ENCODE data around the gene TM2D1. TPM values are rescaled to one million over a fixed set of nuclear protein-coding genes. Genes with fewer than 3 reads are reported as not detected.

TM2D1 gene
- total RNA-seq, 1 experiment from 2014 or later: 22.7 TPM

GRCh38 chr1:61746813-61747212 lies 21.9 kb upstream of the TM2D1 start:
- Histone ChIP-seq H3K79me2 (ENCODE audit: insufficient read depth, low read length) (peaks cover 78% of the 10 kb centered on the region), H3K27me3 (ENCODE audit: insufficient read depth, low read length) (no peaks in the 10 kb centered on the region), H4K20me1 (ENCODE audit: insufficient read depth) (no peaks in the 10 kb centered on the region), H3K27ac (ENCODE audit: low read depth, low read length) (no peak overlapping the region), H3K9me2 (ENCODE audit: insufficient read depth) (no peaks in the 10 kb centered on the region), H3K36me3 (ENCODE audit: control insufficient read depth in 1 of 2, insufficient read depth in 2 of 2, low read length in 2 of 2) (no peaks in the 10 kb centered on the region), H3K4me2 (ENCODE audit: low read length) (0 out of 2 replicates have a peak overlapping the region, but pooled peaks have one; percentile 1), H3K4me1 (ENCODE audit: control insufficient read depth in 1 of 2, insufficient read depth in 2 of 2, low read length in 2 of 2) (peaks cover 11 to 22% of the 10 kb centered on the region in 2 experiments; a peak in 2 of 4 replicates), H2AFZ (ENCODE audit: low read depth, low read length, poor library complexity, severe bottlenecking) (no peak overlapping the region), H3K9ac (ENCODE audit: low read length) (no peak overlapping the region), H3K9me3 (ENCODE audit: control insufficient read depth in 1 of 2, insufficient read depth in 1 of 2, low read depth in 1 of 2, low read length in 2 of 2) (no peaks in the 10 kb centered on the region), H3K4me3 (replicated peaks in 1 of 2; ENCODE audit: low read depth in 1 of 2, low read length in 2 of 2) (no peak overlapping the region)
- intact Hi-C loops (cut with micrococcal nuclease): no loop called here
- no peak for TF ChIP-seq ZNF274 (IDR thresholded peaks at IDR 0.05; ENCODE audit: low read depth, low read length)
- TF ChIP-seq EZH2phosphoT487 (IDR thresholded peaks at IDR 0.05; ENCODE audit: borderline replicate concordance): no peak
- TF ChIP-seq JUND (IDR thresholded peaks at IDR 0.05): no peak
- no peak for TF ChIP-seq MAX (IDR thresholded peaks at IDR 0.05)
- BruUV-seq (replicated peaks): no TSS peak
- ChIA-PET RAD21 (ENCODE audit: low non-redundant PET in 1 of 2, low total read pairs in 2 of 2, uncharacterized antibody in 2 of 2, unreplicated experiment in 2 of 2) (no interaction called here), POLR2A (no interaction called here), CTCF (no interaction called here)
- ATAC-seq (no peak), DNase-seq (ENCODE audit: low read depth, low spot score) (no peak)

- no peaks in the 10 kb centered on the region for H3K27me3 ChIP-seq (ENCODE audit: insufficient read depth, low read length)
- CTCF ChIA-PET: no interaction called here
- H3K9me2 ChIP-seq (ENCODE audit: insufficient read depth): no peaks in the 10 kb centered on the region
- no peaks in the 10 kb centered on the region for H4K20me1 ChIP-seq (ENCODE audit: insufficient read depth)
- ATAC-seq: no peak
- H3K4me1 ChIP-seq (ENCODE audit: control insufficient read depth in 1 of 2, insufficient read depth in 2 of 2, low read length in 2 of 2): peaks cover 17 to 36% of the 10 kb centered on the region in 2 experiments; a peak in 3 of 4 replicates
- peaks cover 54% of the 10 kb centered on the region for H3K79me2 ChIP-seq (ENCODE audit: insufficient read depth, low read length)
- H3K4me3 ChIP-seq (replicated peaks in 1 of 2; ENCODE audit: low read depth in 1 of 2, low read length in 2 of 2): peak overlapping the region; percentile 82 to 92; a peak in 3 of 4 replicates
- no peak for DNase-seq (ENCODE audit: low read depth, low spot score)
- H3K9me3 ChIP-seq (ENCODE audit: control insufficient read depth in 1 of 2, insufficient read depth in 1 of 2, low read depth in 1 of 2, low read length in 2 of 2): no peaks in the 10 kb centered on the region
- peak overlapping the region; percentile 79 for H3K4me2 ChIP-seq (ENCODE audit: low read length)
- H3K9ac ChIP-seq (ENCODE audit: low read length): peak overlapping the region; percentile 83
- RAD21 ChIA-PET (ENCODE audit: low non-redundant PET in 1 of 2, low total read pairs in 2 of 2, uncharacterized antibody in 2 of 2, unreplicated experiment in 2 of 2): no interaction called here
- no peak overlapping the region; the same call in 1 of the 2 replicates for H3K27ac ChIP-seq (ENCODE audit: low read depth, low read length)
- H2AFZ ChIP-seq (ENCODE audit: low read depth, low read length, poor library complexity, severe bottlenecking): no peak overlapping the region
- intact Hi-C loops (cut with micrococcal nuclease): no loop called here
- TSS peak; percentile 60 for BruUV-seq (replicated peaks)
- POLR2A ChIA-PET: interaction anchor here (0.7 to 2.4 kb wide), 3 partner anchors 10 to 757 kb away, joined by 3 to 6 read pairs (median 4); no protein-coding TSS in a partner anchor
- H3K36me3 ChIP-seq (ENCODE audit: control insufficient read depth in 1 of 2, insufficient read depth in 2 of 2, low read length in 2 of 2): no peaks in the 10 kb centered on the region
- no peak for TF ChIP-seq POLR2AphosphoS5 (IDR thresholded peaks at IDR 0.05; ENCODE audit: low read depth, low read length)
- TF ChIP-seq SRF (IDR thresholded peaks at IDR 0.05; ENCODE audit: low read depth): no peak
- no peak for TF ChIP-seq ZFX (IDR thresholded peaks at IDR 0.05)
- TF ChIP-seq ATF3 (IDR thresholded peaks at IDR 0.05): no peak
- TF ChIP-seq SIN3A (IDR thresholded peaks at IDR 0.05; ENCODE audit: low read depth): no peak
- TF ChIP-seq EZH2phosphoT487 (IDR thresholded peaks at IDR 0.05; ENCODE audit: borderline replicate concordance): no peak
- TF ChIP-seq YY1 (IDR thresholded peaks at IDR 0.05; ENCODE audit: extremely low read depth, insufficient replicate concordance, low read depth, low read length): no peak
- TF ChIP-seq, protein P1, sequence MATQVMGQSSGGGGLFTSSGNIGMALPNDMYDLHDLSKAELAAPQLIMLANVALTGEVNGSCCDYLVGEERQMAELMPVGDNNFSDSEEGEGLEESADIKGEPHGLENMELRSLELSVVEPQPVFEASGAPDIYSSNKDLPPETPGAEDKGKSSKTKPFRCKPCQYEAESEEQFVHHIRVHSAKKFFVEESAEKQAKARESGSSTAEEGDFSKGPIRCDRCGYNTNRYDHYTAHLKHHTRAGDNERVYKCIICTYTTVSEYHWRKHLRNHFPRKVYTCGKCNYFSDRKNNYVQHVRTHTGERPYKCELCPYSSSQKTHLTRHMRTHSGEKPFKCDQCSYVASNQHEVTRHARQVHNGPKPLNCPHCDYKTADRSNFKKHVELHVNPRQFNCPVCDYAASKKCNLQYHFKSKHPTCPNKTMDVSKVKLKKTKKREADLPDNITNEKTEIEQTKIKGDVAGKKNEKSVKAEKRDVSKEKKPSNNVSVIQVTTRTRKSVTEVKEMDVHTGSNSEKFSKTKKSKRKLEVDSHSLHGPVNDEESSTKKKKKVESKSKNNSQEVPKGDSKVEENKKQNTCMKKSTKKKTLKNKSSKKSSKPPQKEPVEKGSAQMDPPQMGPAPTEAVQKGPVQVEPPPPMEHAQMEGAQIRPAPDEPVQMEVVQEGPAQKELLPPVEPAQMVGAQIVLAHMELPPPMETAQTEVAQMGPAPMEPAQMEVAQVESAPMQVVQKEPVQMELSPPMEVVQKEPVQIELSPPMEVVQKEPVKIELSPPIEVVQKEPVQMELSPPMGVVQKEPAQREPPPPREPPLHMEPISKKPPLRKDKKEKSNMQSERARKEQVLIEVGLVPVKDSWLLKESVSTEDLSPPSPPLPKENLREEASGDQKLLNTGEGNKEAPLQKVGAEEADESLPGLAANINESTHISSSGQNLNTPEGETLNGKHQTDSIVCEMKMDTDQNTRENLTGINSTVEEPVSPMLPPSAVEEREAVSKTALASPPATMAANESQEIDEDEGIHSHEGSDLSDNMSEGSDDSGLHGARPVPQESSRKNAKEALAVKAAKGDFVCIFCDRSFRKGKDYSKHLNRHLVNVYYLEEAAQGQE (IDR thresholded peaks at IDR 0.05; ENCODE audit: low read depth): no peak
- no peak for TF ChIP-seq CBX3 (IDR thresholded peaks at IDR 0.05; ENCODE audit: low read depth)
- TF ChIP-seq EZH2 (IDR thresholded peaks at IDR 0.05): no peak
- no peak for TF ChIP-seq CEBPB (IDR thresholded peaks at IDR 0.05; ENCODE audit: low read depth)
- no peak for TF ChIP-seq POLR2A (IDR thresholded peaks at IDR 0.05; ENCODE audit: borderline replicate concordance, extremely low read depth, insufficient read depth, insufficient read length)
These were observed 19.0 kb upstream of the TM2D1 start for GRCh38 chr1:61743716-61744580.

All from HCT116 (cell line).